Measurements from ENCODE around the gene MLXIP. TPM values are rescaled to one million over a fixed set of nuclear protein-coding genes. Genes with fewer than 3 reads are reported as not detected.

MLXIP gene
- total and polyA plus RNA-seq, 2 donors (not counting 3 experiments of a cell fraction or from before 2014, with no cell fraction given), result 22.0 to 72.5 TPM

GRCh38 chr12:122123051-122123760, 44.6 kb downstream of the MLXIP start:
- no peak overlapping the region for H3K4me2 ChIP-seq (ENCODE audit: insufficient read depth, low read length)
- peaks cover 0 to 7% of the 10 kb centered on the region in 2 experiments for H3K36me3 ChIP-seq (ENCODE audit: control insufficient read depth in 2 of 2, extremely low read depth in 1 of 2, insufficient read depth in 2 of 2, low read length in 2 of 2)
- dilution Hi-C loops (cut with MboI; ENCODE audit: extremely low pct_ligation_motif_present, low sequenced_read_pairs) (no loop called here), intact Hi-C loops (cut with micrococcal nuclease) (loop anchor here (1.0 to 5.0 kb wide), 3 partner anchors 43 to 206 kb away; partner anchors contain the start of gene CFAP251)
- H3K4me1 ChIP-seq (ENCODE audit: control insufficient read depth, extremely low read depth, insufficient read depth, low read length), result peaks cover 6% of the 10 kb centered on the region
- H3K9me3 ChIP-seq (replicated peaks; ENCODE audit: control insufficient read depth, insufficient read depth, low read length), result no peaks in the 10 kb centered on the region
- no peak overlapping the region for H3K4me3 ChIP-seq (replicated peaks in 1 of 3; ENCODE audit: insufficient read depth in 1 of 3, low read depth in 1 of 3, low read length in 3 of 3)
- no peak overlapping the region for H3K9ac ChIP-seq (replicated peaks; ENCODE audit: extremely low read depth, insufficient read depth, low read length)
- DNase-seq (ENCODE audit: low read depth, low spot score) (peak; percentile 70), FAIRE-seq (peak; percentile 84)
- H3K9me1 ChIP-seq (replicated peaks; ENCODE audit: control insufficient read depth, extremely low read depth, insufficient read depth, low read length), result no peaks in the 10 kb centered on the region
- ChIA-PET POLR2A (interaction anchor here (1.1 kb wide), 1 partner anchor 43 kb away, joined by 4 read pairs; no protein-coding TSS in a partner anchor), CTCF (interaction anchor here (0.6 to 6.2 kb wide), 31 partner anchors 8 to 235 kb away, joined by 3 to 156 read pairs (median 7); partner anchors contain the start of genes CFAP251 and MLXIP)
- peaks cover 34% of the 10 kb centered on the region for H3K79me2 ChIP-seq (ENCODE audit: control insufficient read depth, insufficient read depth, low read length)
- BruUV-seq (replicated peaks), result no TSS peak
- no peak overlapping the region for H3K27ac ChIP-seq (ENCODE audit: insufficient read depth, low read depth, low read length)
- H2AFZ ChIP-seq (ENCODE audit: low read depth, low read length), result no peak overlapping the region
- no peaks in the 10 kb centered on the region for H4K20me1 ChIP-seq (replicated peaks; ENCODE audit: control insufficient read depth, extremely low read depth, insufficient read depth, low read length)
- TF ChIP-seq POLR2AphosphoS5 (IDR thresholded peaks at IDR 0.05; ENCODE audit: insufficient read depth, low read depth, low read length), result no peak
- TF ChIP-seq CTCF (IDR thresholded peaks at IDR 0.05; ENCODE audit: extremely low read depth in 1 of 2, insufficient read depth in 1 of 2, low read depth in 1 of 2, low read length in 2 of 2), result peak; percentile 65 to 67
- no peaks in the 10 kb centered on the region for H3K27me3 ChIP-seq (ENCODE audit: control insufficient read depth in 2 of 2, insufficient read depth in 2 of 2, low read length in 2 of 2)

GRCh38 chr12:122123761-122124145, 45.2 kb downstream of the MLXIP start:
- no peak overlapping the region for H3K4me3 ChIP-seq (replicated peaks in 1 of 3; ENCODE audit: insufficient read depth in 1 of 3, low read depth in 1 of 3, low read length in 3 of 3)
- peaks cover 6% of the 10 kb centered on the region for H3K4me1 ChIP-seq (ENCODE audit: control insufficient read depth, extremely low read depth, insufficient read depth, low read length)
- peaks cover 0 to 12% of the 10 kb centered on the region in 2 experiments for H3K36me3 ChIP-seq (ENCODE audit: control insufficient read depth in 2 of 2, extremely low read depth in 1 of 2, insufficient read depth in 2 of 2, low read length in 2 of 2)
- peaks cover 33% of the 10 kb centered on the region for H3K79me2 ChIP-seq (ENCODE audit: control insufficient read depth, insufficient read depth, low read length)
- intact Hi-C loops (cut with micrococcal nuclease), result loop anchor here (1.0 to 5.0 kb wide), 3 partner anchors 43 to 206 kb away; partner anchors contain the start of gene CFAP251
- H3K9ac ChIP-seq (replicated peaks; ENCODE audit: extremely low read depth, insufficient read depth, low read length), result no peak overlapping the region
- ChIA-PET CTCF (interaction anchor here (0.6 to 6.2 kb wide), 22 partner anchors 12 to 207 kb away, joined by 3 to 156 read pairs (median 8); partner anchors contain the start of genes CFAP251 and MLXIP), POLR2A (interaction anchor here (1.1 kb wide), 1 partner anchor 43 kb away, joined by 4 read pairs; no protein-coding TSS in a partner anchor)
- H2AFZ ChIP-seq (ENCODE audit: low read depth, low read length), result no peak overlapping the region
- FAIRE-seq (no peak), DNase-seq (ENCODE audit: low read depth, low spot score) (no peak)
- H3K27me3 ChIP-seq (ENCODE audit: control insufficient read depth in 2 of 2, insufficient read depth in 2 of 2, low read length in 2 of 2), result no peaks in the 10 kb centered on the region
- TF ChIP-seq EZH2 (IDR thresholded peaks at IDR 0.05; ENCODE audit: borderline replicate concordance, low read depth, low read length, severe bottlenecking) (no peak), FOS (IDR thresholded peaks at IDR 0.05; ENCODE audit: borderline replicate concordance, insufficient read depth, low read length) (no peak), CTCF (IDR thresholded peaks at IDR 0.05; ENCODE audit: extremely low read depth in 1 of 2, insufficient read depth in 1 of 2, low read depth in 1 of 2, low read length in 2 of 2) (no peak), MYC (IDR thresholded peaks at IDR 0.05; ENCODE audit: low read depth, low read length) (no peak), POLR2AphosphoS5 (IDR thresholded peaks at IDR 0.05; ENCODE audit: insufficient read depth, low read depth, low read length) (no peak), JUN (IDR thresholded peaks at IDR 0.05; ENCODE audit: borderline replicate concordance, insufficient read depth, insufficient read length, low read depth) (no peak), GATA2 (IDR thresholded peaks at IDR 0.05; ENCODE audit: insufficient read depth, insufficient read length, low read depth, low read length) (no peak), MAX (IDR thresholded peaks at IDR 0.05; ENCODE audit: insufficient read depth, insufficient read length) (no peak), POLR2A (IDR thresholded peaks at IDR 0.05; ENCODE audit: low read depth, low read length) (no peak)
- H3K27ac ChIP-seq (ENCODE audit: insufficient read depth, low read depth, low read length), result no peak overlapping the region
- H4K20me1 ChIP-seq (replicated peaks; ENCODE audit: control insufficient read depth, extremely low read depth, insufficient read depth, low read length), result no peaks in the 10 kb centered on the region
- no peaks in the 10 kb centered on the region for H3K9me3 ChIP-seq (replicated peaks; ENCODE audit: control insufficient read depth, insufficient read depth, low read length)
- H3K4me2 ChIP-seq (ENCODE audit: insufficient read depth, low read length), result no peak overlapping the region
- no TSS peak for BruUV-seq (replicated peaks)
- dilution Hi-C loops (cut with MboI; ENCODE audit: extremely low pct_ligation_motif_present, low sequenced_read_pairs), result no loop called here
- H3K9me1 ChIP-seq (replicated peaks; ENCODE audit: control insufficient read depth, extremely low read depth, insufficient read depth, low read length), result no peaks in the 10 kb centered on the region

All from endothelial cell of umbilical vein (primary cell).